HG02870 (cell line): ENCODE results near the gene ABCA13.
"Not testable (repeated sequence)": the region's sequence is repeated elsewhere in the genome, so short reads cannot be mapped to it uniquely, and the experiment has no call there.

Experiments used
- ATAC-seq: cut with Tn5 transposase; IDR thresholded peaks from one replicate; pipeline ENCODE4 v1.9.1; 2021; ENCODE audit warnings: mild to moderate bottlenecking, moderate library complexity; ENCODE audit not compliant: unreplicated experiment

The ABCA13 gene

GRCh38 chr7:48173313-48173712 lies 2.1 kb downstream of the ABCA13 start:
- no peak for ATAC-seq

- no peak for ATAC-seq
Measured at GRCh38 chr7:48173756-48174382, 2.6 kb downstream of the ABCA13 start.

- ATAC-seq = no peak
Measured at GRCh38 chr7:48175019-48175418, 3.8 kb downstream of the ABCA13 start.

- no peak for ATAC-seq
Measured at GRCh38 chr7:48176356-48176893, 5.2 kb downstream of the ABCA13 start.

- no peak for ATAC-seq
Measured at GRCh38 chr7:48177271-48177670, 6.0 kb downstream of the ABCA13 start.

GRCh38 chr7:48179496-48180030 lies 8.3 kb downstream of the ABCA13 start:
- ATAC-seq = no peak

- ATAC-seq = no peak
Measured at GRCh38 chr7:48180981-48181380, 9.7 kb downstream of the ABCA13 start.

- ATAC-seq = no peak
Measured at GRCh38 chr7:48182718-48183369, 11.6 kb downstream of the ABCA13 start.

GRCh38 chr7:48183370-48183743 lies 12.1 kb downstream of the ABCA13 start:
- ATAC-seq = no peak

GRCh38 chr7:48183965-48184364 lies 12.7 kb downstream of the ABCA13 start:
- no peak for ATAC-seq

GRCh38 chr7:48188776-48189520 lies 17.7 kb downstream of the ABCA13 start:
- no peak for ATAC-seq

GRCh38 chr7:48192996-48193395 lies 21.7 kb downstream of the ABCA13 start:
- no peak for ATAC-seq

GRCh38 chr7:48193421-48193820 lies 22.2 kb downstream of the ABCA13 start:
- ATAC-seq = no peak

GRCh38 chr7:48200946-48201589 lies 29.8 kb downstream of the ABCA13 start:
- ATAC-seq = not testable (repeated sequence)

GRCh38 chr7:48202916-48203315 lies 31.7 kb downstream of the ABCA13 start:
- ATAC-seq = not testable (repeated sequence)

- ATAC-seq = no peak
Measured at GRCh38 chr7:48207155-48207675, 36.0 kb downstream of the ABCA13 start.

- ATAC-seq = no peak
Measured at GRCh38 chr7:48209004-48209600, 37.8 kb downstream of the ABCA13 start.

GRCh38 chr7:48213226-48213625 lies 42.0 kb downstream of the ABCA13 start:
- no peak for ATAC-seq

- ATAC-seq = no peak
Measured at GRCh38 chr7:48217266-48217665, 46.0 kb downstream of the ABCA13 start.

- ATAC-seq = no peak
Measured at GRCh38 chr7:48217753-48218152, 46.5 kb downstream of the ABCA13 start.
